NCI-H1436 treated with DMSO at 0.1 percent for 48 hours (cell line): ENCODE measurements around the gene CDC14A.

Experiments used
- DNase-seq: peaks from one replicate; lab custom pipeline; 2025; lab: John Stamatoyannopoulos, UW

Gene CDC14A

GRCh38 chr1:100494393-100495084 lies 142.2 kb downstream of the CDC14A start:
- no peak for DNase-seq

- no peak for DNase-seq
Observed at GRCh38 chr1:100496896-100497295, 144.6 kb downstream of the CDC14A start.

- no peak for DNase-seq
Observed at GRCh38 chr1:100497796-100498195, 145.5 kb downstream of the CDC14A start.

- no peak for DNase-seq
Observed at GRCh38 chr1:100499194-100499811, 147.0 kb downstream of the CDC14A start.

- DNase-seq, result no peak
Observed at GRCh38 chr1:100502052-100502792, 149.9 kb downstream of the CDC14A start.

- DNase-seq, result no peak
Observed at GRCh38 chr1:100506217-100506616, 153.9 kb downstream of the CDC14A start.

- no peak for DNase-seq
Observed at GRCh38 chr1:100510451-100510850, 158.1 kb downstream of the CDC14A start.

- no peak for DNase-seq
Observed at GRCh38 chr1:100511058-100511457, 158.8 kb downstream of the CDC14A start.

GRCh38 chr1:100511773-100512172 lies 159.5 kb downstream of the CDC14A start:
- no peak for DNase-seq

- DNase-seq, result no peak
Observed at GRCh38 chr1:100512803-100513352, 160.6 kb downstream of the CDC14A start.

GRCh38 chr1:100516857-100517256 lies 164.6 kb downstream of the CDC14A start:
- DNase-seq, result no peak

- no peak for DNase-seq
Observed at GRCh38 chr1:100517515-100517914, 165.2 kb downstream of the CDC14A start.

GRCh38 chr1:100518023-100518422 lies 165.7 kb downstream of the CDC14A start:
- DNase-seq, result no peak

GRCh38 chr1:100523038-100523652 lies 170.8 kb downstream of the CDC14A start:
- no peak for DNase-seq

GRCh38 chr1:100524355-100524754 lies 172.0 kb downstream of the CDC14A start:
- no peak for DNase-seq

GRCh38 chr1:100526894-100527293 lies 174.6 kb downstream of the CDC14A start:
- no peak for DNase-seq

- no peak for DNase-seq
Observed at GRCh38 chr1:100528871-100529270, 176.6 kb downstream of the CDC14A start.

- no peak for DNase-seq
Observed at GRCh38 chr1:100530141-100530540, 177.8 kb downstream of the CDC14A start.

GRCh38 chr1:100530880-100531487 lies 178.7 kb downstream of the CDC14A start:
- DNase-seq, result no peak

GRCh38 chr1:100532645-100533044 lies 180.3 kb downstream of the CDC14A start:
- no peak for DNase-seq

GRCh38 chr1:100535264-100535663 lies 183.0 kb downstream of the CDC14A start:
- no peak for DNase-seq

- no peak for DNase-seq
Observed at GRCh38 chr1:100536031-100536430, 183.7 kb downstream of the CDC14A start.
